ENCODE data around the gene TBCK. TPM values are rescaled to one million over a fixed set of nuclear protein-coding genes. Genes with fewer than 3 reads are reported as not detected.

The TBCK gene
- total RNA-seq, 1 donor from 2014 or later, result 12.0 TPM

GRCh38 chr4:106320235-106320634 lies 4.2 kb upstream of the TBCK start:
- TF ChIP-seq CTCF (IDR thresholded peaks at IDR 0.05; ENCODE audit: insufficient read depth, low read length, poor library complexity, severe bottlenecking), result no peak
- Histone ChIP-seq H3K27me3 (ENCODE audit: control insufficient read depth, insufficient read depth, low read length) (no peaks in the 10 kb centered on the region), H3K4me3 (ENCODE audit: low read depth, low read length) (no peak overlapping the region), H3K36me3 (ENCODE audit: control insufficient read depth, insufficient read depth, low read length) (no peaks in the 10 kb centered on the region)
- no peak for DNase-seq (ENCODE audit: low read depth)

GRCh38 chr4:106318511-106318910 lies 2.5 kb upstream of the TBCK start:
- Histone ChIP-seq H3K4me3 (ENCODE audit: low read depth, low read length) (no peak overlapping the region), H3K36me3 (ENCODE audit: control insufficient read depth, insufficient read depth, low read length) (no peaks in the 10 kb centered on the region), H3K27me3 (ENCODE audit: control insufficient read depth, insufficient read depth, low read length) (no peaks in the 10 kb centered on the region)
- no peak for TF ChIP-seq CTCF (IDR thresholded peaks at IDR 0.05; ENCODE audit: insufficient read depth, low read length, poor library complexity, severe bottlenecking)
- no peak for DNase-seq (ENCODE audit: low read depth)

- H3K4me3 ChIP-seq (ENCODE audit: low read depth, low read length), result peak overlapping the region; percentile 80
- no peak for TF ChIP-seq CTCF (IDR thresholded peaks at IDR 0.05; ENCODE audit: insufficient read depth, low read length, poor library complexity, severe bottlenecking)
- no peaks in the 10 kb centered on the region for H3K27me3 ChIP-seq (ENCODE audit: control insufficient read depth, insufficient read depth, low read length)
- no peak for DNase-seq (ENCODE audit: low read depth)
- H3K36me3 ChIP-seq (ENCODE audit: control insufficient read depth, insufficient read depth, low read length), result no peaks in the 10 kb centered on the region
Observed at GRCh38 chr4:106317815-106318214, 1.8 kb upstream of the TBCK start.

- H3K4me3 ChIP-seq (ENCODE audit: low read depth, low read length), result peak overlapping the region; percentile 80
- H3K27me3 ChIP-seq (ENCODE audit: control insufficient read depth, insufficient read depth, low read length), result no peaks in the 10 kb centered on the region
- TF ChIP-seq CTCF (IDR thresholded peaks at IDR 0.05; ENCODE audit: insufficient read depth, low read length, poor library complexity, severe bottlenecking), result no peak
- DNase-seq (ENCODE audit: low read depth), result no peak
- H3K36me3 ChIP-seq (ENCODE audit: control insufficient read depth, insufficient read depth, low read length), result no peaks in the 10 kb centered on the region
Observed at GRCh38 chr4:106316773-106317409, 882 bp upstream of the TBCK start.

- no peak for DNase-seq (ENCODE audit: low read depth)
- no peak for TF ChIP-seq CTCF (IDR thresholded peaks at IDR 0.05; ENCODE audit: insufficient read depth, low read length, poor library complexity, severe bottlenecking)
- H3K36me3 ChIP-seq (ENCODE audit: control insufficient read depth, insufficient read depth, low read length), result no peaks in the 10 kb centered on the region
- H3K27me3 ChIP-seq (ENCODE audit: control insufficient read depth, insufficient read depth, low read length), result no peaks in the 10 kb centered on the region
- H3K4me3 ChIP-seq (ENCODE audit: low read depth, low read length), result peak overlapping the region; percentile 80
Observed at GRCh38 chr4:106315476-106315967, 487 bp downstream of the TBCK start.

- Histone ChIP-seq H3K4me3 (ENCODE audit: low read depth, low read length) (peak overlapping the region; percentile 80), H3K27me3 (ENCODE audit: control insufficient read depth, insufficient read depth, low read length) (no peaks in the 10 kb centered on the region), H3K36me3 (ENCODE audit: control insufficient read depth, insufficient read depth, low read length) (no peaks in the 10 kb centered on the region)
- DNase-seq (ENCODE audit: low read depth), result no peak
- no peak for TF ChIP-seq CTCF (IDR thresholded peaks at IDR 0.05; ENCODE audit: insufficient read depth, low read length, poor library complexity, severe bottlenecking)
Observed at GRCh38 chr4:106314960-106315359, 1.0 kb downstream of the TBCK start.

All from kidney epithelial cell (primary cell).